Measurements from ENCODE around the gene PRSS50. TPM values are rescaled to one million over a fixed set of nuclear protein-coding genes. Genes with fewer than 3 reads are reported as not detected.

PRSS50 gene
- total RNA-seq, 1 donor, result not detected

DNA sequence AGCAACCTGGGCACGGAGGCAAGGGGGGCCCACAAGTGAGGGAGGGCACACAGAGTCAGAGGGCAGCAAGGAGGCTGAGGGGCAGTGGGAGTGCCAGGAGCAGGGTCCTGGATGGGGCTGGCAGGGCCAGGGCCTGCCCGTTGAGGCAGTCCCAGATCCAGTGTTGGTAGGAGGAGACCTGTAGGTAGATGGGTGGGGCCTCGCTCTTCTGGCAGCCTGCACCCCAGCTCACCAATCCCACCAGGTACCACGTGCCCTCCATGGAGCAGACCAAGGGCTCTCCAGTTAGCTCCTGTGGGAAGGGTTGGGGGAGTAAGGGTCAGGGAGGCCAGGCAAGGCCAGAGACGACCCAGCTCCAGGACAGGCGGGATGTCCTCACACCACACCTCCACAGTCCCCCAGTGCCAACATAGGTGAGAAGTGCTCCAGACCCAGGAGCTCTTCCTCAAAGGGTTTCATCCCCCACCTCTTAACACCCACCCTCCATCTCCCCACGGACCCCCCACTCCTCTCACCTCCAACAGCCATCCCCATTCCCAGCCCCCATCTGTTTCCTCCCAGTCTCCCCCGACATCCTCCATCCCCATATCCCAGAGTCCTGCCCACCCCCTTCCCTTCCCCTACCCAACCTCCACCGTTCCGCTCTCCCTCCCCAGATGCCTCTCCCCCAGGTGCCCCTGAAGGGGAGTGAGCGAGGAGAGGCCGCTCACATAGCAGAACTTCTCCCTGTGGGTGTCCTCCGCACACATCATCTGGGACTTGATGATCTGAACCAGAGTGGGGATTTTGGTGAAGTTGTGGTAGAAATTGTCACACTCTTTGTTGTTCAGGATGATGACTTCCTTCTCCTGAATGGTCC, 5.2 kb downstream of the PRSS50 start:
- H3K4me3 ChIP-seq (ENCODE audit: low read depth, low read length), result no peak overlapping the region
- no peak for DNase-seq (ENCODE audit: low read depth)
- TF ChIP-seq, protein P1, sequence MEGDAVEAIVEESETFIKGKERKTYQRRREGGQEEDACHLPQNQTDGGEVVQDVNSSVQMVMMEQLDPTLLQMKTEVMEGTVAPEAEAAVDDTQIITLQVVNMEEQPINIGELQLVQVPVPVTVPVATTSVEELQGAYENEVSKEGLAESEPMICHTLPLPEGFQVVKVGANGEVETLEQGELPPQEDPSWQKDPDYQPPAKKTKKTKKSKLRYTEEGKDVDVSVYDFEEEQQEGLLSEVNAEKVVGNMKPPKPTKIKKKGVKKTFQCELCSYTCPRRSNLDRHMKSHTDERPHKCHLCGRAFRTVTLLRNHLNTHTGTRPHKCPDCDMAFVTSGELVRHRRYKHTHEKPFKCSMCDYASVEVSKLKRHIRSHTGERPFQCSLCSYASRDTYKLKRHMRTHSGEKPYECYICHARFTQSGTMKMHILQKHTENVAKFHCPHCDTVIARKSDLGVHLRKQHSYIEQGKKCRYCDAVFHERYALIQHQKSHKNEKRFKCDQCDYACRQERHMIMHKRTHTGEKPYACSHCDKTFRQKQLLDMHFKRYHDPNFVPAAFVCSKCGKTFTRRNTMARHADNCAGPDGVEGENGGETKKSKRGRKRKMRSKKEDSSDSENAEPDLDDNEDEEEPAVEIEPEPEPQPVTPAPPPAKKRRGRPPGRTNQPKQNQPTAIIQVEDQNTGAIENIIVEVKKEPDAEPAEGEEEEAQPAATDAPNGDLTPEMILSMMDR (IDR thresholded peaks at IDR 0.05; ENCODE audit: insufficient read depth, low read length), result no peak

DNA sequence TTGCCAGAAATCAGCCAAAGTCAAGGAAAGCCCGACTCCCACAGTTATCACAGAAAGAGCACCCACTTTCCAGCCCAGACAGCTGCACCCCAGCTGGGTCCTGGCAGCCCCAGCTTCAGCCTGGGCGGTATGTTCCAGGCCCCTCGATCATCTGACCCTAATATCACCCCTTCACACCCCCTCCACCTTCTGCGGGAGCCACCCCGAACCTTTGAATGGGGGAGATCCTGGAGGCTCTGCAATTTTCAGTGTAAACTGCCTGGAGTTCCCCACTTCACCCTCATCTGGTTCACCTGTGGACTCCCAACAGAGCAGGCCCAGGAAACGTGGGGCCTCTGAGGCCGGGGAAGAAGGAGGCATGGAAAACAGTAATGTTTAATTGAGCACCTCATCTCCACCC, 5.9 kb downstream of the PRSS50 start:
- TF ChIP-seq, protein P1 (IDR thresholded peaks at IDR 0.05; ENCODE audit: insufficient read depth, low read length), result no peak
- H3K4me3 ChIP-seq (ENCODE audit: low read depth, low read length), result no peak overlapping the region
- DNase-seq (ENCODE audit: low read depth), result no peak

- H3K4me3 ChIP-seq (ENCODE audit: low read depth, low read length), result no peak overlapping the region
- TF ChIP-seq, protein P1 (IDR thresholded peaks at IDR 0.05; ENCODE audit: insufficient read depth, low read length), result no peak
- DNase-seq (ENCODE audit: low read depth), result no peak
Observed at GRCh38 chr3:46711305-46711704, 6.4 kb downstream of the PRSS50 start.

DNA sequence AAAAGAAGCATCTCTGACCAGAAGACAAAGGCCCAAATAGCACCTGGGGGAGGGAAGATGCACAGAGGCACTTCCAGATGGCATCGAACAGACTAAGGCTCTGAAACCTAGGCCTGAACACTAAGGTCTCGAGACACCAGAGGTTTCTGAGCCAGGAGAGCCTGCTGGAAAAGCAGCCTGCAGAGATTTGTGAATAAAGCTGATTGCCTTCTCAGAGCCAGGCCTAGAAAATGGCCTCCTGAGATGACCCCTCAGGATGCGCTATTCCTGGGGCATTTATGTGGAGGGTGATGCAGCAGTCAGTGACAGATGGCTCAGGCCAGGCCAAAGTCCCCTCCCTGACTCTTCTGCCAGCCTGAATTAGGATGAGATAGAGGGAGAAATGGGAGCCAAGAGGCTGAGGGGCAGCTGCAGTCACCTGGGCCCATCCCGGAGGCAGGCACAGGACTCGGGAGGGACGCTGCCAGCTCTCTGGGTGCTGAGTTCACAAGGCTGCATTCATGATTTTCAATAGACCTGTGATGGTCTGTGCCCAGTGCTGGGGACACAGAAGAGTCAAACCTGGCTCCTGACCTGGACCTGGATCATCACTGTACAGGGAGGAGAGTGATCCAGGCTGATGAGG, 6.9 kb downstream of the PRSS50 start:
- no peak for DNase-seq (ENCODE audit: low read depth)
- H3K4me3 ChIP-seq (ENCODE audit: low read depth, low read length), result no peak overlapping the region
- TF ChIP-seq, protein P1 (IDR thresholded peaks at IDR 0.05; ENCODE audit: insufficient read depth, low read length), result no peak

DNA sequence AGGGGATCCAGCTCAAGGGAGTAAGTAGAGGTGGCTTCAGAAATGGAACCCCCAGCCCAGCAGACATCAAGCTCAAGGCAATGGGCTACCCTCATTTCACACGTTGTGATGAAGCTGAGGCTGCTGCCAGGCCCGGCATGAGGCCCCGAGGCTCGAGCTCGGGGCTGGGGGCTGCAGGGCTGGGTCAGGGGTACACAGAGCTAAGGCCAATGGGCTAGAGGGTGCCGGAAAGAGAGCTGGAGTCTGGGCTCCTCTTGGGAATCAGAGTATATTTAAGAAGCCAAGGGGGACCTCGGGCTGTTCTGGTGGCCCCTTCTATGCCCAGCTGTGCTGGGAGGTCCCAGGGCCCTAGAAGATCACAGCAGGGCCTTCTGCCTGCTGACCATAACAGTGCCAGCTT, 7.4 kb downstream of the PRSS50 start:
- TF ChIP-seq, protein P1 (IDR thresholded peaks at IDR 0.05; ENCODE audit: insufficient read depth, low read length), result no peak
- no peak for DNase-seq (ENCODE audit: low read depth)

GRCh38 chr3:46709721-46710120, 7.9 kb downstream of the PRSS50 start:
- DNase-seq (ENCODE audit: low read depth), result no peak
- H3K4me3 ChIP-seq (ENCODE audit: low read depth, low read length), result no peak overlapping the region
- TF ChIP-seq, protein P1 (IDR thresholded peaks at IDR 0.05; ENCODE audit: insufficient read depth, low read length), result no peak

More for the DNA sequence above, 7.4 kb downstream of the PRSS50 start:
- H3K4me3 ChIP-seq (ENCODE audit: low read depth, low read length), result no peak overlapping the region

Data from fibroblast of the aortic adventitia (primary cell).